Stimulated activated CD8-positive, alpha-beta memory T cell treated with anti-CD3 and anti-CD28 coated beads, Interleukin-4, amount 100 ng/mL, for 48 hours (primary cell): ENCODE data around the gene RIC1.
"Not testable (repeated sequence)": the region's sequence is repeated elsewhere in the genome, so short reads cannot be mapped to it uniquely, and the experiment has no call there.

Experiments used
- DNase-seq: peaks from one replicate; pipeline ENCODE4 v3.0.0-alpha.2; 2020

Gene RIC1

GRCh38 chr9:5735072-5735471 lies 106.2 kb downstream of the RIC1 start:
- DNase-seq: no peak

GRCh38 chr9:5736563-5737346 lies 107.8 kb downstream of the RIC1 start:
- no peak for DNase-seq

- no peak for DNase-seq
Observed at GRCh38 chr9:5743109-5743508, 114.2 kb downstream of the RIC1 start.

DNA sequence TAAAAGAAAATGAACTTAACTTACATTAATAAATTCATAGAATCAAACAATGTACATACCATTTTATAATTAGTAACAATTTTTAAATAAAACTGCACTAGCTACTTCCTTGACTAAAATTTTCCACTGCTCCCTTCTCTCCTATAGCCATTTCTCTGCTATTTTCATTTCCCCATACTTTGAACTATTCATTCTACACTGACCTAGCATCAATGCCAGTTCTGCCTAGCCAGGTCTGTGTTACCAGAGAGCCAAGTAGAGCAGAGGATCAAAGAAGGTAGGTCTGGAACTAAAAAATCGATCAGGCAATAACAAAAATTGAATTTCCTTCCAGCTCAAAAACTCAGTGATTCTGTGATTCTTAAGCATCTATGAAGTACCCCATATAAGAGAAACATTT lies 119.5 kb downstream of the RIC1 start:
- no peak for DNase-seq

GRCh38 chr9:5749306-5749705 lies 120.4 kb downstream of the RIC1 start:
- no peak for DNase-seq

DNA sequence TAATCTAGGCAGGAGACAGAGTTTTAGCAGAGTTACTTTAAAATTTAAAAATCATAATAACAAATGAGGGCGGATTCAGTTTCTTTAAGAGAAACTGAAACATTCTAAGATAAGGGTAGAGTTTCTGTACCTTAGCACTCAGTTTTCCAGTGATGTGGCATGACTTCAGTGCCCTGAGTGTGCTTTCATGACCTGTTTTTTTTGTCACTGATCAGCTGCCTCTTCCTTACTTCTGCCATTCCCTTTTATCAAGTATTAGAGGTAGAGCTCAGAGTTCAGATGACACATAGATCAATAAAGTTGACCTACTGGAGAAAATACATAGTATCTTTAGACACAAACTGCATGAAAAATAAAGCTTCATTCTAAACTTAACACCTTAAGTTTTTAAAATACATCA lies 121.7 kb downstream of the RIC1 start:
- DNase-seq: no peak

- no peak for DNase-seq
Observed at GRCh38 chr9:5756633-5757032, 127.7 kb downstream of the RIC1 start.

GRCh38 chr9:5760338-5760737 lies 131.4 kb downstream of the RIC1 start:
- DNase-seq: no peak

- DNase-seq: no peak
Observed at GRCh38 chr9:5762421-5762820, 133.5 kb downstream of the RIC1 start.

DNA sequence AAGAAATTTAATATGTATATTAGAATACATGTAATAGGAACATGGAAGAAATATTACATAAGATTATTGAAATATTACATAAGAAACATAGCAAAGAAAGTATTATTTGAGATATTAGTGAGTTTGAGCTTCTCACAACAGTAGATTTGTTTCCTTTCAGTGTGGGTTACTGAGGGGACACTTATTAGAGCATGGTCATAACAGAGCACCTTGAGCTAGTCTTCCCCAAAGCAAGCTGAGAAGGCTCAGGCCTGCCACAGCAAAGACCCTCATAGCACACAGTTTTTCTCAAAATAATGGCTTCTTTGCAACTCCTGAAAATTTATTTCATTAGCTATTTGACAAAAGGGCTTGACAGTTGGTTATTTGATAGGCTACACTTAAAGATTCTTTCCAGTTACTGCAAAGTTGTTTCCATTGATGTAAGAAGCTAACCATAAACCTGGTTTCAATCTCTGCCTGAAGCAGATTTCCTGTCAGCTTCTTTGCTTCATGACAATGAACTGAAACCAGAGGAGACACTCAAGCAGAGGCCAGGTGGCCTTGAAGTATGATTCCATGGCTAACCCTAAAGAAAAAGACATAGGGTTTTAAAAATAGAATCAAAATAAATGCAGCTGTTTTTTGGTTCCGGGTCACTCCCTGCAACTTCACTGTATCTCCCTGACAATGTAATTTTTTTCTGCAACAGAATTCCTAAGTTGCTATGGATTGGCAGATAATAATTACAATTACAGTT lies 135.4 kb downstream of the RIC1 start:
- no peak for DNase-seq

GRCh38 chr9:5767968-5768932 lies 139.3 kb downstream of the RIC1 start:
- DNase-seq: peak; percentile 31

GRCh38 chr9:5773324-5773999 lies 144.6 kb downstream of the RIC1 start:
- no peak for DNase-seq

- DNase-seq: no peak
Observed at GRCh38 chr9:5778805-5779204, 149.9 kb downstream of the RIC1 start.

DNA sequence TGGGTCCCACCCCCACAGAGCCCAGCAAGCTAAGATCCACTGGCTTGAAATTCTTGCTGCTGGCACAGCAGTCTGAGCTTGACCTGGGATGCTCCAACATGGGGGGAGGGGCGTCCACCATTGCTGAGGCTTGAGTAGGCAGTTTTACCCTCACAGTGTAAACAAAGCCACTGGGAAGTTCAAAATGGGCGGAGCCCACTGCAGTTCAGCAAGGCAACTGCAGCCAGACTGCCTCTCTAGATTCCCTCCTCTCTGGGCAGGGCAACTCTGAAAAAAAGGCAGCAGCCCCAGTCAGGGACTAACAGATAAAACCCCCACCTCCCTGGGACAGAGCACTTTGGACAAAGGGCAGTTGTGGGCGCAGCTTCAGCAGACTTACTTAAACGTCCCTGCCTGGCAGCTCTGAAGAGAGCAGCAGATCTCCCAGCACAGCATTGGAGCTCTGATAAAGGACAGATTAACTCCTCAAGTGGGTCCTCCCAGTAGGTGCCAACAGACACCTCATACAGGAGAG lies 150.9 kb downstream of the RIC1 start:
- not testable (repeated sequence) for DNase-seq

DNA sequence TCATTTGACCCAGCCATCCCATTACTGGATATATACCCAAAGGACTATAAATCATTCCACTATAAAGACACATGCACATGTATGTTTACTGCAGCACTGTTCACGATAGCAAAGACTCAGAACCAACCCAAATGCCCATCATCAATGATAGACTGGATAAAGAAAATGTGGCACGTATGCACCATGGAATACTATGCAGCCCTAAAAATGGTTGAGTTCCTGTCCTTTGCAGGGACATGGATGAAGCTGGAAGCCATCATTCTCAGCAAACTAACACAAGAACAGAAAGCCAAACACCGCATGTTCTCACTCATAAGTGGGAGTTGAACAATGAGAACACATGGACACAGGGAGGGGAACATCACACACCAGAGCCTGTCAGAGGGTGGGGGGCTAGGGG lies 154.5 kb downstream of the RIC1 start:
- DNase-seq: not testable (repeated sequence)

GRCh38 chr9:5783982-5784381 lies 155.1 kb downstream of the RIC1 start:
- no peak for DNase-seq

- DNase-seq: no peak
Observed at GRCh38 chr9:5784526-5785315, 155.8 kb downstream of the RIC1 start.

DNA sequence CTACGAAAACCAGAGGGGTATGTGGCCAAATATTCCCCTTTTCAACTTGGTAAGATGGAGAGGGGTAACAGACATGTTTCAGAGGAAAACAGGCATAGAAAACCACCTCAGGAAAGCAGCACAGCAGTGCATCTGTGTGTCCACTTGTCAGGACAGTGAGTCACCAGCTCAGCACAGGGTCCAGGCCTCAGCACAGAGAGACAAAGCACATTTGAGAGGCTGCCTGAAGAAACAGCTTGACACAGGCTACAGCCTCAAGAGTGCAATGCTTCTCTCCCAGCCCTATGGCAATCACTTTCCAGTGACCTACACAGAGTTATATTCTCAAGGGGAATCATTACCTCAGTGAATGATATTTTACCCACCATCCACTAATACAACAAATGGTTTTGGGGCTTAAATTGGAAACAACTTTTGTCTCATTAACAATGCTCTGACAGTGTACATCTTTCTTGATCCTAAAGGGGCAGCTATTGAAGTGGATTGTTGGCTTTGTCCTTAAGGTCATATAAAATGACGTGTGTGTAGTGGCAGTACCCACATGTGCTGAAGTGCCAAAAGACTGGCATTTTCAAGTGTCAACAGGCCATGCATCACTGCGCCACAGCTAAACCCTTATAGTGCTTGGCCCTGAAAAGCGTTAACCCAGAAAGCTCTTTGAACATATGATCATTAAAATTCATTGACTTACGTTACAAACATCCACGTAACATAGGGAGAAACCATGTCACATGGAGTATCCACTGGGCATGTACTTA lies 157.6 kb downstream of the RIC1 start:
- DNase-seq: no peak

GRCh38 chr9:5787220-5787619 lies 158.3 kb downstream of the RIC1 start:
- no peak for DNase-seq

DNA sequence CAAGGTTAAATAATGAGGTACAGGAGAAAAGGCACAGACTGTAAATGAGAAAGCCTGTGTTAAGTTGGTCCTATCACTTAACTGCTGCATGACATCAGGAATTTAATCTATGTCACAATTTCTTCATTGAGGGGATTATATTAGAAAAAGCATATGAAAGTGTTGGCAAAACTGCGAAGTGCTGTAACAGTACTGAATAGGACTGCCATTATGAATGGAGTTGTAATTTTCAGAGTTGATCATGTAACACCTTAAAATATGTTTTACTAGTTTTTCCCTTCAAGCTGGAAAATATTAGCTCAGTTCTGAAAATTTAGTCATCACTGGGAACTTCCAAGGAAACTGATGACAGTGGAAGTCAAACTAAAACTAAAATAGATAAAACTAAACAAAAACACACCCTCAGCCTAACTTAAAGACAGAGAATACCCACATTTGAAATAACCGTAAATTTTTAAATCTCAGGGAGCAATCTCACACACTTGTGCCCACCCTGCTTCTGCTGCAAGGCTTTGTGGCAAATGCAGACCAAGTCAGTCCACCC lies 158.9 kb downstream of the RIC1 start:
- DNase-seq: no peak
